DOHH2 (cell line): ENCODE results near the gene CCBE1.

Experiments
- H3F3A ChIP-seq: fragments of 200-600 bp; sonication (generic), shearing (Covaris generic); 2 replicates; pipeline ENCODE4 v1.6.0; 2016; ENCODE audit warnings: antibody characterized with exemption, mild to moderate bottlenecking; ENCODE audit not compliant: control insufficient read depth, insufficient read depth
- H3K27ac ChIP-seq: fragments of 200-600 bp; sonication (generic); 2 replicates; pipeline ENCODE4 v1.5.1; 2014; ENCODE audit warnings: low read depth, mild to moderate bottlenecking, low read length, moderate library complexity
- H3K27me3 ChIP-seq: fragments of 200-600 bp; sonication (generic); 2 replicates; pipeline ENCODE4 v1.6.1; 2014; ENCODE audit warnings: mild to moderate bottlenecking, low read length, mixed read lengths; ENCODE audit not compliant: control insufficient read depth
- H3K36me3 ChIP-seq: fragments of 200-600 bp; sonication (generic); 2 replicates; pipeline ENCODE4 v1.6.1; 2014; ENCODE audit warnings: mild to moderate bottlenecking, low read length, moderate library complexity, mixed read lengths; ENCODE audit not compliant: control insufficient read depth
- H3K4me1 ChIP-seq: fragments of 200-600 bp; sonication (generic); 2 replicates; pipeline ENCODE4 v1.6.1; 2014; ENCODE audit warnings: mild to moderate bottlenecking, low read length, mixed read lengths; ENCODE audit not compliant: control insufficient read depth
- H3K4me2 ChIP-seq: fragments of 200-600 bp; sonication (generic); 2 replicates; pipeline ENCODE4 v1.6.0; 2014; ENCODE audit warnings: mild to moderate bottlenecking, low read length, moderate library complexity
- H3K4me3 ChIP-seq: fragments of 200-600 bp; sonication (generic); 2 replicates; pipeline ENCODE4 v1.5.1; 2014; ENCODE audit warnings: mild to moderate bottlenecking, low read length, mixed read lengths
- H3K79me2 ChIP-seq: fragments of 200-600 bp; sonication (generic); 2 replicates; pipeline ENCODE4 v1.6.1; 2014; ENCODE audit warnings: mild to moderate bottlenecking, low read length, mixed read lengths; ENCODE audit not compliant: control insufficient read depth
- H3K9me2 ChIP-seq: fragments of 200-600 bp; sonication (generic); replicated peaks from 2 replicates; pipeline ENCODE4 v1.6.1; 2014; ENCODE audit warnings: mild to moderate bottlenecking, low read length, mixed read lengths; ENCODE audit not compliant: control insufficient read depth
- H3K9me3 ChIP-seq: fragments of 200-600 bp; sonication (generic); 2 replicates; pipeline ENCODE4 v1.6.1; 2014; ENCODE audit warnings: antibody characterized with exemption, low read length, mixed read lengths; ENCODE audit not compliant: control insufficient read depth, insufficient read depth
- H4K20me1 ChIP-seq: fragments of 200-600 bp; sonication (generic); 2 replicates; pipeline ENCODE4 v1.6.0; 2014; ENCODE audit warnings: low read depth, mild to moderate bottlenecking, antibody characterized with exemption, low read length, moderate library complexity; ENCODE audit not compliant: control insufficient read depth, insufficient read depth
- EZH2phosphoT487 ChIP-seq: fragments of 200-600 bp; sonication (generic); IDR thresholded peaks from 2 replicates; pipeline ENCODE4 v1.6.1; 2017; ENCODE audit warnings: borderline replicate concordance, mild to moderate bottlenecking, antibody characterized with exemption, low read length, moderate library complexity, mixed read lengths
- TF ChIP-seq, protein P1 (sequence below): fragments of 200-600 bp; sonication (generic); IDR thresholded peaks from one replicate; pipeline ENCODE4 v1.5.1; 2014; ENCODE audit warnings: antibody characterized with exemption, mild to moderate bottlenecking, low read depth, low read length; ENCODE audit not compliant: poor library complexity, severe bottlenecking

CCBE1 gene

DNA sequence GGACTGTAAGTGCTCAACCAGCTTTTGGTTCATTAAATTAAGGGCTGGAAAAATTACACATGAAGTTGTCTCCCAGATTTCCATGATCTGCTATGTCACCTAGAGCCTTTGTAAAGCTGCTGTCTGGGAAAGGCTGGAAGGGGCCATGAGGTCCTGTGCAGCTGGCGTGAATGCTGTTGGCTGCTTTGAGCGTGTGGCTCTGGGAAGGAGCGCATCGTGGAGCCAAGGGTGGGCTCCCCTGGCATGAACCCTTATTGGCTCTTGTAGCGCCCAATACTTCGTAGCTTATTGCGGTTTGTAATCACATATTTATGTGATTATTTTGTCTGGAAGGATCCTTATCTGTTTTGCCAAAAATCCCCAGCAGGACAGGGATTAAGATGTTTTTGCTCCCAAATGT is 267.6 kb downstream of the CCBE1 start:
- Histone ChIP-seq H3K4me2 (no peak overlapping the region), H3F3A (no peaks in the 10 kb centered on the region), H3K4me3 (no peak overlapping the region), H3K27ac (no peak overlapping the region), H3K9me3 (no peaks in the 10 kb centered on the region), H3K4me1 (no peaks in the 10 kb centered on the region), H4K20me1 (no peaks in the 10 kb centered on the region), H3K79me2 (no peaks in the 10 kb centered on the region), H3K36me3 (no peaks in the 10 kb centered on the region), H3K27me3 (no peaks in the 10 kb centered on the region), H3K9me2 (no peaks in the 10 kb centered on the region)
- TF ChIP-seq EZH2phosphoT487: no peak
- TF ChIP-seq, protein P1, sequence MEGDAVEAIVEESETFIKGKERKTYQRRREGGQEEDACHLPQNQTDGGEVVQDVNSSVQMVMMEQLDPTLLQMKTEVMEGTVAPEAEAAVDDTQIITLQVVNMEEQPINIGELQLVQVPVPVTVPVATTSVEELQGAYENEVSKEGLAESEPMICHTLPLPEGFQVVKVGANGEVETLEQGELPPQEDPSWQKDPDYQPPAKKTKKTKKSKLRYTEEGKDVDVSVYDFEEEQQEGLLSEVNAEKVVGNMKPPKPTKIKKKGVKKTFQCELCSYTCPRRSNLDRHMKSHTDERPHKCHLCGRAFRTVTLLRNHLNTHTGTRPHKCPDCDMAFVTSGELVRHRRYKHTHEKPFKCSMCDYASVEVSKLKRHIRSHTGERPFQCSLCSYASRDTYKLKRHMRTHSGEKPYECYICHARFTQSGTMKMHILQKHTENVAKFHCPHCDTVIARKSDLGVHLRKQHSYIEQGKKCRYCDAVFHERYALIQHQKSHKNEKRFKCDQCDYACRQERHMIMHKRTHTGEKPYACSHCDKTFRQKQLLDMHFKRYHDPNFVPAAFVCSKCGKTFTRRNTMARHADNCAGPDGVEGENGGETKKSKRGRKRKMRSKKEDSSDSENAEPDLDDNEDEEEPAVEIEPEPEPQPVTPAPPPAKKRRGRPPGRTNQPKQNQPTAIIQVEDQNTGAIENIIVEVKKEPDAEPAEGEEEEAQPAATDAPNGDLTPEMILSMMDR: no peak

DNA sequence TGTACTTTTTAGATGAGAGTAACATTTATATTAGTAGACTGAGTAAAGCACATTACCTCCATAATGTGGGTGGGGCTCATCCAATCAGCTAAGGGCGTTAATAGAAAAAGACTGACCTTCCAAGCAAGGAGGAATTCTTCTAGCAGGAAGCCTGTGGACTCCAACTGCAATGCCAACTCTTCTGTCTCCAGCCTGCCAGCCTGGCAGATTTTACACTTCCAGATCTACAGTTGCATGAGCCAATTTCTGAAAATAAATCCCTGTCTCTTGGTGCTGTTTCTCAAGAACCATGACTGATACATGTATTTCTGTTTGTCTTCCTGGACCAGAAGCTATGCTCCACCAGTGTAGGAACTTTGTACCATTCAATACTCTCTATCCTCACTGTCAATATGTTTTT is 269.2 kb downstream of the CCBE1 start:
- TF ChIP-seq, protein P1: no peak
- TF ChIP-seq EZH2phosphoT487: no peak
- H3K36me3 ChIP-seq: no peaks in the 10 kb centered on the region
- H3K79me2 ChIP-seq: no peaks in the 10 kb centered on the region
- H3K27me3 ChIP-seq: no peaks in the 10 kb centered on the region
- H3K27ac ChIP-seq: no peak overlapping the region
- no peaks in the 10 kb centered on the region for H3F3A ChIP-seq
- no peaks in the 10 kb centered on the region for H3K4me1 ChIP-seq
- no peaks in the 10 kb centered on the region for H3K9me3 ChIP-seq
- H3K9me2 ChIP-seq: no peaks in the 10 kb centered on the region
- no peak overlapping the region for H3K4me2 ChIP-seq
- H3K4me3 ChIP-seq: no peak overlapping the region
- H4K20me1 ChIP-seq: no peaks in the 10 kb centered on the region

DNA sequence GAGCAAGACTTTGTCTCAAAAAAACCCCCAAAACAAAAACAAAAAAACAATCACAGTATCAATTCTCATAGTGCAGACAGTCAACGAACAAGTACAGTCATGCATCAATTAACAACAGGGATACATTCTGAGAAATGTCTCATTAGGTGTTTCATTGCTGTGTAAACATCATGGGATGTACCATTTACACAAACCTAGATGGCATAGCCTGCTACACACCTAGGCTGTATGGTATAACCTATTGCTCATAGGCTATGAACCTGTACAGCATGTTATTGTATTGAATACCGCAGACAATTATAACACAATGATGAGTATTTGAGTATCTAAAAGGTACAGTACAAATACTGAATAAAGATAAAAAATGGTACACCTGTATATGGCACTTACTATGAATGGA is 270.4 kb downstream of the CCBE1 start:
- TF ChIP-seq, protein P1: no peak
- no peak for TF ChIP-seq EZH2phosphoT487
- Histone ChIP-seq H3K36me3 (no peaks in the 10 kb centered on the region), H3F3A (no peaks in the 10 kb centered on the region), H3K9me2 (no peaks in the 10 kb centered on the region), H3K27me3 (peaks cover 10% of the 10 kb centered on the region), H3K4me3 (no peak overlapping the region), H3K27ac (no peak overlapping the region), H3K4me2 (no peak overlapping the region), H4K20me1 (no peaks in the 10 kb centered on the region), H3K79me2 (no peaks in the 10 kb centered on the region), H3K9me3 (no peaks in the 10 kb centered on the region), H3K4me1 (no peaks in the 10 kb centered on the region)

DNA sequence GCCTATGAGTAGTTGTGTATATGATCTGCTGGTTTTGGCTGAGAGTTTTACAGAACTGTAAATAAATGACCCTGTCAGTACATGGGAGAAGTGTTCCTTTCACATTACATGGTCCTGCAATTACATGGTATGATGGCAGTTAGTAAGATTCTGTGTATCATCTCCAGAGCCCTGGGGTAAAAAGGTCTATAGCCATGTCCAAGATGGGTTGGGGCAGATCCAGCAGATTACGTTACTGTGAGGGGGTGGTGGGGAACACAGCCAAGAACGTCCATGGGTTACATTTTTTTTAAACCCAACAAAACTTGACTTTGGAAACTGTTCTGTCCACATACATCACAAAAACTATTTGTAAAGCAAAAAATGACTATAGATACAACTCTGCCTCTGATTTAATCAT is 274.0 kb downstream of the CCBE1 start:
- H3K9me3 ChIP-seq: no peaks in the 10 kb centered on the region
- no peaks in the 10 kb centered on the region for H3F3A ChIP-seq
- H3K36me3 ChIP-seq: no peaks in the 10 kb centered on the region
- H3K9me2 ChIP-seq: no peaks in the 10 kb centered on the region
- peaks cover 10% of the 10 kb centered on the region for H3K27me3 ChIP-seq
- TF ChIP-seq EZH2phosphoT487: no peak
- TF ChIP-seq, protein P1: no peak
- no peak overlapping the region for H3K4me3 ChIP-seq
- H3K4me1 ChIP-seq: no peaks in the 10 kb centered on the region
- no peak overlapping the region for H3K4me2 ChIP-seq
- no peak overlapping the region for H3K27ac ChIP-seq
- H4K20me1 ChIP-seq: no peaks in the 10 kb centered on the region
- H3K79me2 ChIP-seq: no peaks in the 10 kb centered on the region
